ENCODE data around the gene CAB39.

Gene CAB39

DNA sequence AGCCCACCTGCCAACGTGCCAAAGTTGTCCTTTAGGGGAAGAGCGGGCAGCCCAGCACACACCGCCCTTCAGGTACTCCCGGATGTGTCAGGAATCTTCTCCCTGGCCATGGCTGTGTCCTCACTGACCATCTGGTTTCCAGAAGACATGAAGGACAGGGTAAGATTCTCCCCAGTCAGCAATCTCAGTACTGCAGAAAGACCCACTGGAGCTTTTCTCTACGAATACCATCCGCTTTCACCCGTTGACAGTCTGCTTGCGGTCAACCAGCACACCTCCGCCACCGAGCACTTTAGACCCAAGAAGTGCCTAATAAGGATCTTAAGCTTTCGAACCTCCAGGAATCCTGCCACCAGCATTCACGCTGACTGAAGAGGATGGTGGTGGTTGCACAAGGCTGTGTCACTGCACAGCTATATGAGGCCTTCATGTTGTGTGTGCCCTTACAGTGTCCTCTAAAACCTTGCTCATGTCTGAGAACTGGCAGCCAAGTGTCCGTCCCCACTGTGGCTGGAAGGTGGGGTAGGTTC, 109.4 kb downstream of the CAB39 start:
- DNase-seq: no peak

DNA sequence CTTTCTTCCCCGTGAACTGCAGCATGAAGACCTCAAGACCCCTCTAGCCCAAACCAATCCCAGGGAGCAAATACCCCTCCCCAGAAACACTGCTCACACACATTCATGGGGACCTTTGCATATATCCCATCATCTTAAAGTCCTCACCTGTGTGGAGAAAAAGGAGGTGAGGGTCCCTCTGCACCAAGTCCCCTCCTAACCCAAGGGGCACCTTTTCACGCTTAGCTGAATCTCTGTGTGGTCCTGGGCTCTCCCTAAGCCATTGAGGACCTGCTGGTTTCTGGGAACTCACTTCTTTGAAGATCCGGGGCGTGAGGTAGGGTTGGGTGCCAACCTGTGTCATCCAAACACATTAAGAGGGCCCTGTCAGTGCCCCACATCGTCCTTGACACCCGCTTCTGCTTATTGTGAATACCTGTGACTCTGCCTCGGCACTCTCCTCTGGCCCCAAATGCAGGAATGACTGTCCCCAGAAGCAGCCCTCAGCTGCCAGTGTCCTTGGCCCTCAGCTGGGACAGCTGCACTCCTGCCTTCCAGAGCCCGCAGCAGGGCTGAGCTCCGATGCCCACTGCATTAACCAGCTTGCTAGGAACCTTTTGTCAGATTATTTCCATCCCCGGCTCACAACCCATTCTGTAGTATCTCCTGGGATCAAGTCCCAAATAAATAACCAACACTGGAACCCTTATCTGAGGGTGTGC, 110.8 kb downstream of the CAB39 start:
- no peak for DNase-seq

DNA sequence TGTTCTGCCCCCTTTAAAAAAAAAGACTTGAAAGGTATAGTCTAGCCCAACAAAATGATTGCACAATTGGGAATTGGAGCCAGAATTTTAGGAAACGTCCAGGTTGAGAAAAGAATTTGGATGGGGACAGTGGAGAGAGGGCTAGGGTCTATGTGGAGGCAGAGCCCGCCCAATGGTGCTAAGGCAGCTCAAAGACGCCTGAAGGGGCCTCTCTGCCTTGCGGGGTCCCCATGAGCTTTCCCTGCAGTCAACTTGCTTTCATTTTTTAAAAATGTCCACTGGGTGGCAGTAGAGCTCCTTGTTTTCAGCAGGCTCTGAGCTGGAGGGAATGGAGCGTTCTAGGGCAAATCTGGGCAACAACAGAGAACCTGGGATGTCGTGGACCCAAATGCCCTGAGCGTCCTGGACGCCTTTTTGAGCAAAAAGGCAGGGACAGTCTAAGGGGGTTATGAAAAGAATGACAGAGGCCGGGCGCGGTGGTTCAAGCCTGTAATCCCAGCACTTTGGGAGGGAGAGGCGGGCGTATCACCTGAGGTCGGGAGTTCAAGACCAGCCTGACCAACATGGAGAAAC, 111.8 kb downstream of the CAB39 start:
- DNase-seq: peak; percentile 80

DNA sequence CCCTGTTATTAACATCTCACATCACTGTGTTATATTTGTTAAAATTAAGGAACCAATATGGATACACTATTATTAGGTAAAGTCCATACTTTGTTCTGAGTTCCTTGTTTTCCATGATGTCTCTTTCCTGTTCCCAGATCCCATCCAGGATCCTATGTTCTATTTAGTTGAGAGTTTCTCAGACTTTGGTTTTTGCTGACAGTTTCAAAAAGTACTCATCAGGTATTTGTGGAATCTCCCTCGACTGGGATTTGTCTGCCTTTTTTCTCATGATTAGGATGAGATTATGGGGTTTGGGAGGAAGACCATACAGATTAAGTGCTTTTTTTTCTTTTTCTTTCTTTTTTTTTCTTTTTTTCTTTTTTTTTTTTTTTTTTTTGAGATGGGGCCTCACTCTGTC, 112.7 kb downstream of the CAB39 start:
- DNase-seq: no peak

DNA sequence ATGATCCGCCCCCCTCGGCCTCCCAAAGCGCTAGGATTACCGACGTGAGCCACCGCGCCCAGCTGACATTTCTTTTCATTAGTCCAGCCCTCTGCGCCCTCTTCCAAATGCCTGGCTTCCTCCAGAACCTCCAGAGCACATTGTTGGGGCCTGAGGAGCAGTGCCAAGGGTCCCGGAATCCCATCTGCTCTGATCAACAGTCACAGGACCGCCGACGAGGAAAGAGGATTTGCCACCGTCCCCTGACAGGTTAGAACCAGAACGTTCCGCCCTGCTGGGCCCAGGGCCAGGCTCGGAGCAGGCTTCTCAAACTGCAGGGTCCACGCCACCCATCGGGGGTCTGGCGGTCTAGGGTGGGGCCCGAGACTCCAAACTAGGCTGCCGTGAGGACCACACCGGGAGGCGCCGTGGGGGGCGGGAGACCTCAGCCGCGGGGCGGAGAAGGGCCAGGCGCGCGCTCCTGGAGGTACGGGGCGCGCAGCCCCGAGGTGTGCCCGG, 115.2 kb downstream of the CAB39 start:
- no peak for DNase-seq

DNA sequence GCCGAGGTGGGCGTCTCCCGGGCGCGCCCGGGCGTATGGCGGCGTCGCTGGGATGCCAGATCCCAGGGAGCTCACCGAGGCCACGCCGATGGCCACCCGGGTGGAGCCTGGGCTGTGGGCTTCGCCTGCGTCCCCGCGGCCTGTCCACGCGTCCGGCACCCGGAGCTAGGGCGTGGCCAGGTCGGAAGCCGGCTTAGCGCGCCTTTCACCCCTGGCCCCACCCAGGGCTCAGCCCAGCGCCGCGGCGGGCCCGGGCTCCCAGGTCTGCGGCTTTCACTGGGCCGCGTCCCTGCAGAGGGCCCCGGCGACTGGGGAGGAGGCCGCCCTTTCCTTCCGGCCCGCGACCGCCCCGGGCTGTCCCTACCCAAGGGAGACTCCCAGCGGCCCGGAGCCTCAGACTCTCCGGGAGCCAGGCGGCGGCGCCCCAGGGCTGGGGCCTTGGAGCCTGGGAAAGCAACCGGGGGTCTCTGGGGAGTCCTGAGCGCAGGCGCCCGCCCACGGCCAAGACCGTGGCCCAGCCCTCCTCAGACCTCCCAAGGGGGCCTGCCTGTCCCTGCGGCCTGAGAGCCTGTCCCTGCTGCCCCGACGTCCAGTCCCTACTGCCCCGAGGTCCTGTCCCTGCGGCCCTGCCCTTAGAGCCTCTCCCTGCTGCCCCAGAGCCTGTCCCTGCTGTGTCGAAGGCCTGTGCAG, 115.8 kb downstream of the CAB39 start:
- no peak for DNase-seq

DNA sequence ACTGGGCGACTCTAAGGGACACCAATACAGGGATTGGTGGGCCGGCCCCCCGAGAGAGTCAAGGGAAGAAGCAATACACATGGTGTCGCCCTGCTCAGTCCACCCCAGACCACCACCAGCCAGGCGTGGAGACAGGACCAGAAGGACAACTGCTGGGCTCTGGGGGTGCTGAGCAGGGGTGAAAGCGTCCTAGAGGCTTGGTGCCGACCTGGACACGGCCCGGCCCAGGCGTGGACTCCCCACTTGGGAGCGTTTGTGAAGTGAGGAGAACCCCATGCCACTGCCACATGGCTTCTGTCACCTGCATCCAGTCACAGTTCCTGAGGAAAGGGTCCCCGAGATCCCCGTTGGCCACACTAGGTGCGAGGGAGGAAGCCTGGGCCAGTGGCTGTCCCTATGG, 116.7 kb downstream of the CAB39 start:
- no peak for DNase-seq

DNA sequence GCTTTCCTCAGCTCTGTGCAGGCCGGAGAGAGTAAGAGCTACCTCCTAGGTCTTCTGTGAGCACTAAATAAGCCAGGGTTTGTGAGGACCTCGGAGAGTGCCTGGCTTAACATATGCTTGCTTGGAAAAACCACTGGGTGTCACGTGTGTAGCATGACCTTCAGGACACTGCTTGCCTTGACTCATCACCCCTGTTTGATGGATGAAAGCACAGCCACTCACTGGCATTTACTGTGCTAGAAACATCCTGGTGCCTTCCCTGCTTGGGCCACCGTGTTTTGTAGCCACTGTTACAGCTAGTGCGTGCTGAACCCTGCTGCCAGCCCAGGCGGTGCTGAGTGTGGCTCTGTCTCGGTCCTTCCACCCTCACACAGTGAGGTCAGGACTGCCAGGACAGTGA, 117.3 kb downstream of the CAB39 start:
- no peak for DNase-seq

DNA sequence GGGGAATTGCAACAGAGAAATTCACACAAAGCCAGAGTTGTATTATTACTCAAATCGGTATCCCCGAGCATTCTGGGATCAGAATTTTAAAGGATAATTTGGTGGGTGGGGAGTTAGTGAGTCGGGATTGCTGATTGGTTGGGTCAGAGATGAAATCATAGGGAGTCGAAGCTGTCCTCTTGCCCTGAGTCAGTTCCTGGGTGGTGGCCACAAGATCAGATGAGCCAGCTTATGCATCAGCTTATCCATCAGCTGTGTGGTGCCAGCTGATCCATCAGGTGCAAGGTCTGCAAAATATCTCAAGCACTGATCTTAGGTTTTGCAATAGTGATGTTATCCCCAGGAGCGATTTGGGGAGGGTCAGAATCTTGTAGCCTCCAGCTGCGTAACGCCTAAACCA, 117.8 kb downstream of the CAB39 start:
- no peak for DNase-seq

DNA sequence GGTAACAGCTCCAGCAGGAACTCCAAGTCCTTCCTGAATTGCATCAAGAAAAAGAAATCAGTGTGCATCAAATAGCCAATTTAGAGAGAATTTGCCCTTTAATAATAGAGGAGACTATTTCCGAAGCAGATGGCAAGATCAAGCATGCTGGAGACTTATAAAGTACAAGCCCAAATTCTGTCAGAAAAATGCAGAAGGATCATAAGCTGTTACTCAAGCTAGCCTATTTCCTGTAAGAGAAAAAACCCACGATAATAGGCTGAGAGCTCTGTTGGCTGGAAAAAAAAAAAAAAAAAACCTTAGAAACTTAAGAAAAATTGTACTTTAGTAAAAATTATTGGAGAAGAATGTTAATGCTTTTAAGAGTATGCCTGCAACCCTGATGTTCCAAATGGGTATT, 127.7 kb downstream of the CAB39 start:
- DNase-seq: no peak

DNA sequence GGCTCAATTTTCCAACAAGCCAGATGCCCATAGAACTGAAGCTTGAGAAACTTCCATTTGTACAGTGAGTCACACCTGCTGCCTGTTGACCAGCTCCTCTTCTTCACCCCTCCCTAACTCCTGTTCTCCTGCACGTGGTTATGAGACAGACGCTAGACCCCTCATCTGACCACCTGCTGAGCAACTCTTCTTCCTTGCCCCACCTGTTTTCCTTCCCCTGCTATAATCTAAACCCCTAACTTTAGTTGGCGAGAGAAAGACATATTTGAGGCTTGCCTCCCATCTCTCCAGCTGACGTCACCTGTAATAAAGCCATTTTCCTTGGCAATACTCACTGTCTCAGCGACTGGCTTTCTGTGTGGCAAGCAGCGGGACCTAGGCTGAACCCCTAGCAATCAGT, 129.8 kb downstream of the CAB39 start:
- no peak for DNase-seq

DNA sequence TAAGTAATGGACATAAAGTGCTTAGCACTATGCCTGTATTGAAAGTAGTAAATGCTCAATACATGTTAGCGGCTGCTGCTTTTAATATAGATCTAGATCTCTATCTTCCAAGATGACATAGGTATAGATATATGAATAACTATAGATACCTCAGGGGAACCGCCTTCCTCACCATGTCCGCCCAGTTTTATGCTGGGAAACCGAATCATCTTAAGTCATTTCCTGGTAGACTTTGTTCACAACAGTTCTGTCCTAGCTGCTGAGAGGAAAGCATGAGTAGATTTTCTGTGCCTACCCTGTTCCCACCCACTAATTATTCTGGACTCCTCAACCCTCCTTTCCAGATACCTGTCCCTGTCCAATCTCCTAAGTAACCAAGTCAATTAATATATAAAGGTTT, 130.5 kb downstream of the CAB39 start:
- DNase-seq: no peak

DNA sequence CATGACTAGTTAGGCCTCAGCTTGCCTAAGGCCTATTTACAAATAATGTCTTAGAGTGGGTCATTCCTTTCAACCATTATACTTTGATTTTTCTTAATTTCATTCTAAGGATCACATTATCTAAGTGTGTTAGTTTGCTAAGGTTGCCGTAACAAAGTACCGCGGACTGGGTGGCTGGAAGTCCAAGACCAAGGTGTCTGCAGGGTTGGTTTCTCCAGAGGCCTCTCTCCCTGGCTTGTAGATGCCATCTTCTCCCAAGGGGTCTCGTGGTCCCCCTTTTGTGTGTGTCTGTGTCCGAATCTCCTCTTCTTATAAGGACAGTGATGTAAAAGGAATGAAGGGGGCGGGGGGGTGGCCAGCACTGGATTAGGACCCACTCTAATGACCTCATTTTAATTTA, 133.7 kb downstream of the CAB39 start:
- DNase-seq: no peak

DNA sequence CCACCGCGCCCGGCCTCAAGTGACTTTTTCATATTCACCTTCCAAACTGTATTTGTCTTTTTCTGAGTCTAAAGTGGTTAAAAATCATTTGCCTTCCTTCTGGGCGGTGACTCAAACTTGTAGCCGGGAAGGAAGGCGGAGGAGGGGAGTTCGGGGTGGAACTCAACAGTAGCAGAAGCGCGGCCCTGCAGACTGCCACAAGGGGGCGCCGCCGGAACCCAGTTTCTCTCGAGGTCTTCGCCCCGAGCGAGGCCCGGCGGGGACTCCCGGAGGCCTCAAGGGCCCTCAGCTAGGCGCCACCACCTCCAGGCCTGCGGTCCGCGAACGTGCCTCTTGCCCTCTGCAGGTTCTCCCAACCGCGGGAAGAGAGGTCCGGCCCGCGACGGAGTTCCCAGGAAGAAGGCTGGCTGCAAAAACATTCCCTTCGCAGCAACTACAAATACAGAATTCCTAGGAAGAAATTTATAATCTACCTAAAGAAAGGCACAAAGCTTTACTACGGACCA, 135.3 kb downstream of the CAB39 start:
- peak; percentile 22 for DNase-seq

DNA sequence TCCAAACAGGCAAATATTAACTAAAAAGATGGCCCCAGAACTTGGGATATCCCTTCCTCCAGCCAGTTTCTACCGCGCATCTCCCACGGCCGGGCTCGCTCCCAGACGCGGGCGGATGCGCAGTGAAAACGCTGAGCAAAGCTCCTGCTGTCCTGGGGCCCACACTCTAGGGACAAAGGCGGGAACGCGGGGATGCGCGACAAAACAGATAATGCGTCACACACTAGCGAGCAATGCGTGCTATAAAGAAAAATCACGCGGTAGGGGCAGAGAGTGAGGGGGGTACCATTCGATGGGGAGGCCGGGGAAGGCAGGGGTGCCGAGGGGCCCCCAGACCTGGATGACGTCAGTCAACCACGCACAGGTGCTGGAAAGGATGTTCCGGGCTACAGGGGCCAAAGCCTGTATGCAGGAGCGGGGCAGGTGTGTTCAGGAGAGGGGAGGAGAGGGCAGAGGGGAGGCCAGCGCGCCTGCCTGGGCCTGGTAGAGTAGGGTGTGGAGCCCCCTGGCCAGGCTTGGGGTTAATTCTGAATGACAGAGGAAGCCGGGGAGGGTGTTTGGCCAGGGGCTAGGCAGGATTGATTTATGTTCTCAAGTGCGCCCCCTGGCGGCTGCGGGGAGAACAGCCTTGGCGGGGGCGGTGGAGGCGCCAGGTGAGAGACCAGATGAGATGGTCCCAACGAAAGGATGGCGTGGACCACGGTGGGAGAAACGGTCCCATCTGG, 137.2 kb downstream of the CAB39 start:
- DNase-seq: no peak

DNA sequence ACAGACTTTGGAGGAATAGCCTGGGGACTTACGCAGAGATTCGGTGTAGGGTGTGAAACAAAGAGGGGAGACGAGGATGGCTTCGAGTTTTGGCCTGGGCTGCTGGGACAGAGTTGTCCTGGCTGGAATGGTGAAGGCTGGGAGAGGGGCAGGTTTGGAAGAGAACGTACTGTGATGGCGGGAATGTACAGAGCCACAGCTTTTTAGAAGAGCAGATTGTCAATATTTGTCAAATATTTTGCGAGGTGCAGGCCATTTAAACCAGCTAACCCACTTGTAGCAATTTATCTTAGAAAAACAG, 137.7 kb downstream of the CAB39 start:
- DNase-seq: no peak

DNA sequence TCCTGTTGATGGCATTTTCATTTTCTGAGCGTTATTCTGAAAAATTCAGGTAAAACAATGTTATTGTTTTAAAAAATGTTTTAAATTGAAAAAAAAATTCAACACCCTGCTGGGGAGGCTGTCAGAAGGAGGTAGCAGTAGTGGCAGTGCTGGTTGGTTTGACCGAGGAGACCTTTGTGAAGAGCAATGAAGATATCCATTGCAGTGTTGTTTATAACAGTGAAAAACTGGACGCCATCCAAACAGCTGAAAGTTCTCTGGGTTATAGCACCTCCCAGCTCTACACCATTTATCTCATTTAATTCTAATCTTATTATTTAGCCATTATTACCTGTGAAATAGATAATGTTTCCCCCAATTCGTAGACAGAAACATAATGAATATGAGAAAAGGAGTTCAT, 139.5 kb downstream of the CAB39 start:
- DNase-seq: no peak

DNA sequence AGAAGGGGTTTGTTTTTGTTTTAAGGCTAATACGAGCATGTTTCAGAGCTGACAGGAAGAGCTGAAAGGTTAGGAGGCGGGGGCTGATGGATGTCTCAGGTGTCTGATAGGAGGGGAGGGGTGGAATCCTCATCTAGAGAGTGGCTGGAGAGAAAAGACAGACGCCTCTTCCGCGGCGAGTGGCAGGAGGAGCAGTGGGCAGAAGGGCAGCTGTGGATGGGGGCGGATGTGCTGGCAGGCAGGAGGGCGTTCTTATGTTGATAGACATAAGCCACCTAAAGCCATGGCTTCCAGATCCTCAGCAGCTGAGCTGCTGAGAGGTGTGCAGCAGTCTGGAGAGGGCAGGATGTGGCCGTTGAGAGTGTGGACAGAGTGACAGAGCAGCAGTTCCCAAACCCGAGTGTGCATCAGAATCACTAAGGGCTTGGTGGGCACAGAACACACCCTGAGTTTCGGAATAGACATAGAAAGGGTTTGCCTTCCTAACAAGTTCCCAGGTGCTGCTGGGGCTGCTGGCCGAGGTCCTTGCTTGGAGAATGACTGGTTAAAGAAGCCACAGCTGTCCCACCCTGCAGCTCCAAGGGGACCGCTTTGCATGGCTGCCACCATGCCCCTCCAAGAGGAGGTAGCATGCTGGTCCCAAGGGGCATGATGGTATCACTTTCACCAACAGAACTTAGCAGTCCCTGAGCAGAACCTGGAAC, 149.1 kb downstream of the CAB39 start:
- DNase-seq: peak; percentile 44

DNA sequence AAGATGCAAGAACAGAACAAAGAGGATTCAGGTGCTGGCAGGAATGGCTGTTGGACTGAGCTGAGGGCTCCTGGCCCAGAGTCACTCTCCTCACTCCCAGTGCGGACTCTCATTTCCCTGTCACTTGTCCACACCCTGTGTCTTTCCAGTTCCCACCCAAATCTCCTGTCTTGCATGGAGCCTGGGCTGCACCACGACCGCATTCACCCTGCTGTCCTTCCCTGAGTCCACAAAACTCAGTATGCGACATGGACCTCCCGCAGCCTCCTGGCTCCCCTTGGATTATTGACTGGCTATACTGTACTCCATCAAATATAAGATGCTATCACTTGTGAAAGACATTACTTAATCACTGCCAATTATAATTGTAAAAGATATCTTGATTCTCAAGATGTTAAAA, 149.7 kb downstream of the CAB39 start:
- DNase-seq: no peak

DNA sequence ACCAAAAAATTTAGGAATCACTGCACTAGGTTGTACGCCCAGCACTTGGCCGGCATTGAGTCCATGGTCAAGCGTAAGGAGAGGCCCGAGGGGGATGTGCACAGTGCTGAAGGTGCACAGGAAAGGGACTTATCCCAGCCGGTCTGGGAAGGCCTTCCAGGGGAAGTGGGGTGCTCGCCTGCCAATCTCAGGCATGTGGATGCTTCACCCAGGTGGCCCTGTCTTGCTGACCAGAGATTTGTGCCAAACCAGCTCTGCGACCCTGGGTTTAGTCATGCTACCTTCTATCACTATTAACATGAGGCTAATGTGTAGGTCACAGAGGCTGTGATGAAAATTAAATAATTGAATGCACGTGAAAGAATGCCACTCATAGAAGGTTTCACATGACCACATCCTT, 150.4 kb downstream of the CAB39 start:
- DNase-seq: no peak

DNA sequence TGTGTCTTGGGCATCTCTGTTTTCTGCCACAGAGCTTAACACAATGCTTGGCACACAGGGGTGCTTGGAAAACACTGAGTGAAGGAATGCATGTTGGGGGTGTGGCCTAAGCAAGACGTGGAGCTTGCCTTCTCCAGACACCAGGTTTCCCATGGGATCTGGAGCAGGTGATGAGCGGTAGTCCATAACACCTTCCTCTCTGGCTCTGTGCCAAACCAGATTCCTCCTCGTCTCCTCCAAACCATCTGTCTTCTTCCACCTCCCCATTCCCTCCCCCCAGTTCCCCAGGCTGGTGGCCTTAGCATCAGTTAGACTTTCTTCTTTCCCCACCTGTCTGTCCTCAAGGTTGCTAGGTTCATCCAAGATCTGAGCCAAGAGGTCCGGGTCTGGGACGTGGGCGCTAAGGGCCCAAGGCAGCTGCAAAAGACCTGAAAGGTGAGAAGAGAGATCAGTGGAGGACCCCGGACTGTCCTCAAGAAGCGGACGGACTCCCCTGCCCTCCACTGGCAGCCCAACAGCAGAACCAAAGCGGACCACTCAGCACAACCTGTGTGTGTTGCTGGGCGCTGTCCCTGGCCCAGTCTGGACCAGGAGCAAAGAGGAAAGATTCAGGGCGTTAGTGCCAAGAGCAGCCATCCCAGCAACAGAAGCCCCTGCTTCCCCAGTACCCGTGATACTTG, 150.9 kb downstream of the CAB39 start:
- no peak for DNase-seq

DNA sequence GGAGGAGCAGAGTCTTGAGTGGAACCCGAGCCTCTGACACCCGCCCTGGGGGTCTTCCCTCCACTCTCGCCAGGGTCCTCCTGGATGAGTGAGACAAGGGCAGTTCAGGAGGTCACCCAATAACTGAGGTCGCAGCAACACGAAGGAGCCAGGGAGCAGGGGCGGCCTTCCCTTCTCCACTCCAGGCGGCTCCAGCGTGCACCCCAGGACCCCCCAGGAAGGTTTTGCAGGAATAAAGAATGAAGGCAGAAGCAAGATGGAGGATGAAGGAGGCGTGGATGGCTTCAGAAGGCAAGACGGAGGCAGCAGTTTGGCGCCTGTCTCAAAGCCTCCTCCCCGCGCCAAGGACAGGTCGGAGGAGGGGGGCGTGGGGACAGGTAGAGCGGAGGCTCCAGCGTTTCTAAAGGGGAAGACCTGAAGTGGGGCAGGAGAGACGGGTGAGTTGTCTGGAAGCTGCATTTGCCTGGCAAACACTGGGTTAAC, 151.5 kb downstream of the CAB39 start:
- DNase-seq: no peak
